Upper lobe of left lung (tissue), 6 donors: Measurements from ENCODE around the gene KASH5. TPM values are rescaled to one million over a fixed set of nuclear protein-coding genes. Genes with fewer than 3 reads are reported as not detected.

Experiments
- ATAC-seq, 2 donors: fragments of 200-7000 bp; cut with Tn5 transposase; one replicate each; pipeline ENCODE4 v1.9.1; 2022; ENCODE audit warnings: mild to moderate bottlenecking in 2 of 2, moderate library complexity in 2 of 2; ENCODE audit not compliant: low FRiP score in 2 of 2
- DNase-seq, 2 donors: peaks; one replicate each; pipeline ENCODE4 v3.0.0-alpha.2; 2019 to 2020
- H3K27ac ChIP-seq, 4 donors: fragments of 200-600 bp; sonication (generic); one replicate each; pipeline ENCODE4 v1.5.1; 2016 to 2019
- H3K27me3 ChIP-seq, 4 donors: fragments of 200-600 bp; sonication (generic); one replicate each; pipeline ENCODE4 v1.5.1; 2017 to 2019
- H3K36me3 ChIP-seq, 4 donors: fragments of 200-600 bp; sonication (generic); one replicate each; pipeline ENCODE4 v1.5.1; 2016 to 2019
- H3K4me1 ChIP-seq, 4 donors: fragments of 200-600 bp; sonication (generic); one replicate each; pipeline ENCODE4 v1.5.1; 2018 to 2019
- H3K4me3 ChIP-seq, 4 donors: fragments of 200-600 bp; sonication (generic); one replicate each; pipeline ENCODE4 v1.5.1; 2017 to 2019; ENCODE audit warnings: mild to moderate bottlenecking in 2 of 4, moderate library complexity in 1 of 4
- H3K9me3 ChIP-seq, 4 donors: fragments of 200-600 bp; sonication (generic); one replicate each; pipeline ENCODE4 v1.5.1; 2018 to 2019
- CTCF ChIP-seq, 6 experiments: fragments of 450-650 bp in 4 of 6; fragments of 200-600 bp in 2 of 6; sonication (generic) in 2 of 6; IDR thresholded peaks; one replicate each; pipeline ENCODE4 v1.5.1; 2016 to 2019; ENCODE audit warnings: antibody characterized with exemption in 6 of 6
- EP300 ChIP-seq, 4 donors: sonication (generic); formaldehyde crosslinking; IDR thresholded peaks; one replicate each; pipeline ENCODE4 v1.5.1; 2017; ENCODE audit warnings: antibody characterized with exemption in 4 of 4, control low read depth in 2 of 4
- POLR2A ChIP-seq, 4 donors: fragments of 450-650 bp; IDR thresholded peaks; one replicate each; pipeline ENCODE4 v1.5.1; 2016 to 2017; ENCODE audit warnings: antibody characterized with exemption in 4 of 4, mild to moderate bottlenecking in 2 of 4
- POLR2AphosphoS5 ChIP-seq, 2 donors: sonication (generic); formaldehyde crosslinking; IDR thresholded peaks; one replicate each; pipeline ENCODE4 v1.5.1; 2017; ENCODE audit warnings: antibody characterized with exemption in 2 of 2
- WGBS, 2 donors: methylation state at CpG; one replicate each; pipeline ENCODE4 v1.1.5; 2017 to 2018; 5-methylcytosine and 5-hydroxymethylcytosine counted together
- total RNA-seq, 6 donors: library from RNA; depleted of rRNA in 4 of 6; stranded (reverse); fragments of >200 nt in 4 of 6; gene quantifications; one replicate each; pipeline versions ENCODE4 v1.1.0 to v1.2.1, GENCODE V29; 2016 to 2021
- donor health status: DM: no; HTN: no; CAD: no; lungs with moderate emphysema.
- donor health status: DM: no; HTN: yes; CAD: no; lungs with severe emphysema.

The KASH5 gene
- total RNA-seq, 6 donors from 2014 or later, result 0.61 to 6.9 (median 1.6) TPM; not detected in 2

DNA sequence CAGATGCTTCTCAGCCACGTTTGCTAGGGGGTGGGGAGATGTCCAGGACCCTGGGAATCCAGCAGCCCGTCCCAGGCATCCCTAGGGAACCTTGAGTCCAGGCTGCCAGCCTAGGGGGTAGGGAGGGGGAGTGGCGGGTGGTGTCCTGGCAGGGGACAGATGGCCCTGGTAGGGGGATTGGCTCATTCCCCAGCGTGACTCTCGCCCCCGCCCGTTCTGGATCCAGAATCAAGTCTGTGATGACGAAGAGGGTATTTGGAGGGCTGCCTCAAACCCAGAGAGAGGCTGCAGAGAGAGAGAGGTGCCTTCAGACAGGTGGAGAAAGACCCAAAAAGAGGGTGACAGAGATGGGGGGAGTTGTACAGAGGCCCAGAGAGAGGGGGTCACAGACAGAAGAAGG is 49.2 kb downstream of the KASH5 start:
- no peaks in the 10 kb centered on the region for H3K9me3 ChIP-seq
- TF ChIP-seq POLR2AphosphoS5 (IDR thresholded peaks at IDR 0.05), result no peak
- no peak for TF ChIP-seq POLR2A (IDR thresholded peaks at IDR 0.05)
- no peak for TF ChIP-seq CTCF (IDR thresholded peaks at IDR 0.05)
- no peak for TF ChIP-seq EP300 (IDR thresholded peaks at IDR 0.05)
- no peak for DNase-seq
- no peak overlapping the region for H3K27ac ChIP-seq
- no peak overlapping the region for H3K4me3 ChIP-seq
- peaks cover 7 to 27% (median 18%) of the 10 kb centered on the region in 4 donors for H3K4me1 ChIP-seq
- H3K36me3 ChIP-seq, result no peaks in the 10 kb centered on the region
- H3K27me3 ChIP-seq, result peaks cover 0 to 67% (median 37%) of the 10 kb centered on the region in 4 donors
- no peak for ATAC-seq
- 19 to 23% methylated on average over 7 to 8 of the region's 8 CpGs for WGBS, 2 donors

- DNase-seq (no peak), ATAC-seq (no peak)
- H3K4me1 ChIP-seq, result peaks cover 11 to 29% (median 18%) of the 10 kb centered on the region in 4 donors
- H3K36me3 ChIP-seq, result no peaks in the 10 kb centered on the region
- WGBS, 2 donors, result 14 to 17% methylated on average over 6 of the region's 6 CpGs
- no peaks in the 10 kb centered on the region for H3K9me3 ChIP-seq
- TF ChIP-seq POLR2AphosphoS5 (IDR thresholded peaks at IDR 0.05) (no peak), CTCF (IDR thresholded peaks at IDR 0.05) (no peak), POLR2A (IDR thresholded peaks at IDR 0.05) (no peak)
- H3K4me3 ChIP-seq, result no peak overlapping the region
- peaks cover 0 to 56% (median 29%) of the 10 kb centered on the region in 4 donors for H3K27me3 ChIP-seq
- H3K27ac ChIP-seq, result no peak overlapping the region
These were observed 50.2 kb downstream of the KASH5 start for GRCh38 chr19:49438261-49438660.

DNA sequence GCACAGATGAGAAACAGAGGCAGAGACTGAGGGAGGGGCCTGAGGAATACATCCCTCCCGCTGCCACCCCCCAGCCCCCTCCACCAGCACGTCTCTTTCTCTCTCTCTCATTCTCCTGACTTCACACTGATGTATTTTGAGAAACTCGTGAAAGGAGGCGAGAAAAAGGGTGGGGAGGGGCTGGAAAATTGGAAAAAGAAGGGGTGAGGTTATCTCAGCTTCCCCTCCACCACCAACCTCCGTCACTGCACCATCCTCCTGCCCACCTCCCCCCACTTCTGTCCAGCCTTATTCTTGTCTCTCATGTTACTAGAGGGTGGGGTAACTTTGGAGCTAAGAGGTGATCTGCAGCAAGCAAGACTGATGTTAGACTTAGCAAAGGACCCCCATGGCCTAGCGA is 51.8 kb downstream of the KASH5 start:
- DNase-seq (no peak), ATAC-seq (no peak)
- Histone ChIP-seq H3K9me3 (no peaks in the 10 kb centered on the region), H3K27me3 (peaks cover 0 to 42% (median 21%) of the 10 kb centered on the region in 4 donors), H3K27ac (no peak overlapping the region), H3K36me3 (no peaks in the 10 kb centered on the region), H3K4me1 (peaks cover 12 to 25% (median 18%) of the 10 kb centered on the region in 4 donors), H3K4me3 (no peak overlapping the region)
- TF ChIP-seq CTCF (IDR thresholded peaks at IDR 0.05) (no peak), POLR2A (IDR thresholded peaks at IDR 0.05) (no peak), EP300 (IDR thresholded peaks at IDR 0.05) (no peak), POLR2AphosphoS5 (IDR thresholded peaks at IDR 0.05) (no peak)
- 36 to 49% methylated on average over 6 of the region's 6 CpGs for WGBS, 2 donors

GRCh38 chr19:49440439-49441209 is 52.6 kb downstream of the KASH5 start:
- peak overlapping the region in 3 of 4 donors; percentile 26 to 36 (median 36) for H3K4me3 ChIP-seq
- TF ChIP-seq EP300 (IDR thresholded peaks at IDR 0.05) (no peak), POLR2AphosphoS5 (IDR thresholded peaks at IDR 0.05) (no peak), CTCF (IDR thresholded peaks at IDR 0.05) (no peak), POLR2A (IDR thresholded peaks at IDR 0.05) (no peak)

More at GRCh38 chr19:49440439-49441209, 52.6 kb downstream of the KASH5 start:
- no peaks in the 10 kb centered on the region for H3K9me3 ChIP-seq
- no peak overlapping the region for H3K27ac ChIP-seq
- DNase-seq, result no peak
- ATAC-seq, result no peak
- 31 to 36% methylated on average over 18 to 19 of the region's 19 CpGs for WGBS, 2 donors
- H3K27me3 ChIP-seq, result peaks cover 0 to 42% (median 21%) of the 10 kb centered on the region in 4 donors
- peaks cover 12 to 25% (median 18%) of the 10 kb centered on the region in 4 donors for H3K4me1 ChIP-seq
- no peaks in the 10 kb centered on the region for H3K36me3 ChIP-seq
